Measurements from ENCODE around the gene ABRAXAS1.
"Not testable (repeated sequence)": the region's sequence is repeated elsewhere in the genome, so short reads cannot be mapped to it uniquely, and the experiment has no call there.

ABRAXAS1 gene

DNA sequence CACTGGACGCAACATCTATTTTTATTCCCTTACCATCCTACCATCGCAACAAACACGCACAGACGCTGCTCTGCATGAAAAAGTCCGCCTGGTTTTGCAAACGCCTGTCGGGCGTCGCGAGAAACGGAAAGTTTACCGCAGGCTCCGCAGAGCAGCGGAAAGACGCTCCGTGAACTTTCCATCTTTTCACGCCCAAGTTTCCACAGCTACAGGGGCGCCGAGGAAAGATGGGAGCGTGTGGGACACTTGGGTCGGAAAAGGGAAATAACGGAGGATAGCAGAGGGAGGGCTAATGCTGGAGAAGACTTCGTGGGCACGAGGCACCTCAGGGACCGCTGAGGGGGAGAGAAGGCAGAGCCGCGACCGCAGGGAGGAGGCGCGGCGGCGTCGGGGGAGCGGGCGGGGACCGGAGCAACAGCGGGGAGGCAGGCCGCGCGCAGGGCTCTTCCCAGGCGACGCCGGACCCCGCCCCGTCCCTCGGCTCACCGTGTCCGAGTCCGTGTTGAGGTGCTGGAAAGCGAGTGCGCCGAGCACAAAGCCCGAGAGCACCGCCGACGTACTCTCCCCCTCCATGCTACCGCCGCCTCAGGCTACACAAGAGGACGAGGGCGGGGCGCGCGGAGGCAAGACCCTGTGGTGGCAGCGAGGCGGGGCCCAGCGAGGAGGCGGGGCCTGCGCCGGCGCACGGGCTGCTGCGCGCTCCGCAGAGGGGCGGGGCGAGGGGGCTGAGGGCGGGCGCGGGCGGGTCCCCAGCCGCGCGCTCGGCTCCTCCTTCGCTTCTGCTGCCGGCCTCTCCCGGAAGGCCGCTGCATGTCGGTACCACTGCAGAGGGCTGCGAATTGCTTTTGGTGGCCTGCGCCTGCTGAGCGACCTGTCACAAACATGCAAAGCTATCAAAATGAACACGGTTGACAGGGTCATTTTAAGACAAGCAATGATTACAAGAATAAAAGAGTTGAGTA, at the start of gene ABRAXAS1:
ABRAXAS1 (minus strand) TSS at position 601 of the 962 bp plus-strand sequence; CDS start at position 573, 28 bp downstream.
- DNase-seq (ENCODE audit: low read depth): peak; percentile 50

DNA sequence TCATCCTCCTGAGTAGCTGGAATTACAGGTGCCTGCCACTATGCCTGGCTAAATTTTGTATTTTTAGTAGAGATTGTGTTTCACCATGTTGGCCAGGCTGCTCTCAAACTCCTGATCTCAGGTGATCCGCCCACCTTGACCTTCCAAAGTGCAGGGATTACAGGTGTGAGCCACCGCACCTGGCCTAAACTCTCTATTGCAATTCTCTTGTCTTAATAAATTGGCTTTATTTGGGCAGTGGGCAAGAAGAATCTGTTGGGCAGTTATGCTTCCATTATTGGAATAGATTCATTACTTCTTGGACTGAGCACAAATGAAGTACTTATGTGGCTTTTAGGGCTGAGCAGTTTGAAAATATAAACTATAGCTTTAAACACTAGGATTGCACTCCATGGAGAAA, 42.8 kb upstream of the ABRAXAS1 start:
- DNase-seq (ENCODE audit: low read depth): no peak

DNA sequence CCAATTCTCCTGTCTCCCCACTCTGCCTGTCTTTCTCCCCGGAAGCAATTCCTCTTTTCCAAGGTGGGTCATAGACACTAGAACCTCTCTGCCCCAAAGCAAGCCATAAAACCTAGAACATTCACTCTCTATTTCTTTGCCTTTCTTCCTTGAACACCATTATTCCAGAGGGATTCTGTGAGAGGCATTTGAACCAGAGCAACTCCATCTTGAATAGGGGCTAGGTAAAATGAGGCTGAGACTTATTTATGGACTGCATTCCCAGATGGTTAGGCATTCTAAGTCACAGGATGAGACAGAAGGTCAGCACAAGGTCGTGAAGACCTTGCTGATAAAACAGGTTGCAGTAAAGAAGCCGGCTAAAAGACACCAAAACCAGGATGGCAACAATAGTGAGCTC, 37.3 kb upstream of the ABRAXAS1 start:
- DNase-seq (ENCODE audit: low read depth): no peak

DNA sequence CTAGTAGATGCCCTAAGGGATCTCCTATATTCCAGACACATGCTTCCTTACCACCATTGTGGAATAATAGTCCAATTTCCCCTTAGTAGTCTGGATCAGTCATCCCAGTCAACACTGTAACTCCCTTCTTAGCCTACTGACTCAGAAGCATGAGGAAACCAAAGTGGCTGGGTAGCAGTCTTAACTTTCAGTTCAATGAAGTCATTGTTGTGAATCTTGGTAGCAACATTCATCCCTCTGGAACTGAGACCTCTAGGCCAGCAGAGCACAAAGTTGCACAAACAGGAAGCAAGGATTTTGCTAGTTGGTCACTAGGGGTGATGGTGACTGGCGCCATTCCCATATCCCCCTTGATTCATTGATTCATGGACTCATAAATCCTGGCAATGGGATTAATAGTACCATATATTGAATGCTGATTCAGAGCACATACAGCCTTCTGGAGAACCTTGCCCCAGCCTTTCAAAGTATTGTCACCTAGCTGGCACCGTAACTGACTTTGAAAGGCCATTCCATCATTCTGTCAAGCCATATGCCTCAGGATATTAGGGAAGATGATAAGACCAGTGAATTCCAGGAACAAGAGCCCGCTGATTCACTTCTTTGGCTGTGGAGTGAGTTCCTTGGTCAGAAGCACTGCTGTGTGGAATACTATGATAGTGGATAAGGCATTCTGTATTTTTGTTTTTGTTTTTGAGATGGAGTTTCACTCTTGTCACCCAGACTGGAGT, 31.3 kb upstream of the ABRAXAS1 start:
- peak; percentile 28 for DNase-seq (ENCODE audit: low read depth)

DNA sequence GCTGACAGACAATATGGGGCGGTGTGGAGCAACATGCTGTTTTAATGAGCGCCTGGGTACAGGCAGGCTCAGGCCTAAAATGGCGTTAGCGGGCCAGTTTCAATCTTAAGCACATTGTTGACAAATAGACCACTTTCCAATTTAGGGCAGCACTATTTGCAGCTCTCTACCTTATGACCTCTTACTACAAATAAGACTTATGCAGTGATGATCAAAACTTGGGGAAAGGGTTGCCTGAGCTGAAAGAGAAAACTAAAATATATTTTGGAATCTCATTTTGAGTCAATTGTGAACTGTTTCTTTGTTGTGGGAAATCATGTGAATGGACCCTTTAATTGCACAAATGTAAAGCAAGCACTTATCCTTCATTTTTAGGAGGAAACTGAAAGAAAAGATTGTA, 25.5 kb upstream of the ABRAXAS1 start:
- DNase-seq (ENCODE audit: low read depth): no peak

DNA sequence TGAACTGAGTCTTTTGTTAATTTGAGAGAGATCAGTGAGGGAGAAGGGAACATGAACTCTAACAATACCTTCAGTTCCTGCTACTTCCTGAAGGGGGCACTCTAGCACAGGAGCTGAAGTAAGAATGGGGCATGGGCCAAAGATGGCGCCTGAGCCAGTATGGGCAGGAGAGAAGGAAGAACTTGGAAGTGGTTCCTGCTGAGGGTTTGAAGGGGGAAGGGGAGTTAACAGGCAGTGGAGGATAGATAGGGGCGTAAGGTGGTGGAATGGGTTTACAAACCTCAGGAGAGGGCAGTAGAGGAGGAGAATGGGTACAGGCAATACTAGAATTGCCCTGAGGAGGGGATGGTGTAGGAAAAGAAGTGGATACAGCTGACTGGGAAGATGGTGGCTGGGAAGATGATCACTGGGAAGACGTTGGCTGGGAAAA, 24.3 kb upstream of the ABRAXAS1 start:
- not testable (repeated sequence) for DNase-seq (ENCODE audit: low read depth)

DNA sequence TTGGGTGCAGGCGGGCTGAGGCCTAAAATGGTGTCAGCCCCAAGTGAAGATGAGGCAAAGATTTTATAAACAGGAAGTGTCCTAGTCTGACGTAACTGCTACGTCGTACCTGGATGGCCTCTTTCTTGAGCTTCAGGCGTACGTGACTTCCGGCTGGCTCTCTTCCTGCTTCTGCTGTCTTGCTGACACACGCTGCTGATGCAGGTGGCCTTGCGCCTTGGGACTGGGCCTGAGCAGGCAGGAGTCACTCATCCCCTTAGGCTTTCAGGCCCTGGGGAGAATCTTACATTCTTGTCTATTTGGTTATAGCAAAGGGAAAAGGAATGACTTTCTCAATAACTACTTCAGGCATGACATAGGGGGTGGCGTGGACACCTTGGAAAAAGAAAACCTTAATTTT, 20.1 kb upstream of the ABRAXAS1 start:
- no peak for DNase-seq (ENCODE audit: low read depth)

DNA sequence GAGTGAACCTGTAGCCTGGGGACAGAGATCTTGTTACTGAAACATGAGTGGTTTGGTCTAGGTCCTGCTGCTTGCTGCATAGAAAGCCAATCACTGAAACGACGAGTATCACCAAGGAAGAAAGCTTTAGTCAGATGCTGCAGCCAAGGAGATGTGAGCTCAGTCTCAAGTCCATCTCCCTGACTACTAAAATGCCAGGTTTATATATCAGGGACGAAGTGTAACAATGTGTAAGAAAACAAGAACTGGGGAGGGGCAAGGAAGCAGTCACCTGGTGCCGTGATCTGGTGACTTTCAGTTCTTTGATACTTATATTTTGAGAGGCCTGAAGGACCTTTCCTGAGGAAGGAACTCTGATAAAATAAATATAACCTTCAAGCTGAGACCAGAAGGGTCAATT, 19.6 kb upstream of the ABRAXAS1 start:
- no peak for DNase-seq (ENCODE audit: low read depth)

DNA sequence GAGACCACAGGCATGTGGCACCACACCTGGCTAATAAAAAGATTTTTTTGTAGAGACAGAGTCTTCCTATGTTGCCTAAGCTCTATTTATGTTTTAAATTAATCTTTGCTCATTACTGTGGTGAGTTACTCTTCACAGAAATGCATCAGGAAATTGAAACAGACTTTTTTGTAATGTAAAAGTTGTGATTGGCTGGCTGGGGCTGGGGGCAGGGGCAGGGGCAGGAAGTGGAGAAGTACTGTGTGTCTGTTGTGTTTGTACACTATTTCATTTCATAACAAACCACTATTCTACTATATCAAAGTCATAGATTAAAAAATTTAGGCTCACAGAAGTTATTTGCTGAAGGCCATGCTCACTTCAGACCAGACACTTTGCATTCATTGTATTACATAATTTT, 19.1 kb upstream of the ABRAXAS1 start:
- no peak for DNase-seq (ENCODE audit: low read depth)

DNA sequence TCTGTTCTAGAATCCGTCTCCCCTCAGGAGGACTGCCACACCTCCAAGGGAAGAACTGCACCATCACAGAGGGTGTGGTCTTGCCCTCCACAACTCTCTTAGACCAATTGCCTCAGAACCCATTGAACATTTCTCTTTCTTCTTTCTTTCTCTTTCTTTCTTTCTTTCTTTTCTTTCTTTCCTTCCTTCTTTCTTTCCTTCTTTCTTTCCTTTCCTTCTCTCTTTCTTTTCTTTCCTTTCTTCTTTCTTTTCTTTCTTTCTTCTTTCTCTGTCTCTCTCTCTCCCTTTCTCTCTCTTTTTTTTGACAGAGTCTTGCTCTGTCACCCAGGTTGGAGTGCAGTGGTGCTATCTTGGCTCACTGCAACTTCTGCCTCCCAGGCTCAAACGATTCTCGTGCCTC, 16.8 kb upstream of the ABRAXAS1 start:
- not testable (repeated sequence) for DNase-seq (ENCODE audit: low read depth)

DNA sequence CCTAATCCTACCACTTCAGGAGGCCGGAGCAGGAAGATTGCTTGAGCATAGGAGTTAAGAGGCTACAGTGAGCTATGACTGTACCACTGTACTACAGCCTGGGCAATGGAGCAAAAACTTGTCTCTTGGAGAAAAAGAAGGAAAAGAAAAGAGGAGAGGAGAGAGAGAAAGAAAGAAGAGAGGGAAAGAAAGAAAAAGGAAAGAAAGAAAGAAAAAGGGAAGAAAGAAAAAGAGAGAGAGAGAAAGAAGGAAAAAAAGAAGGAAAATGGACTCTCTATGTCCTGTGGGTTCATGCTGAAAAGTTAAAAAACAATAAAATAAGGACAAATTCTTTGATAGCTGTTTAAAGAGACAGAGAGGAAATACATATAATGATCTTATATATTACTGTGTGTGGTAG, 13.3 kb upstream of the ABRAXAS1 start:
- DNase-seq (ENCODE audit: low read depth): no peak

DNA sequence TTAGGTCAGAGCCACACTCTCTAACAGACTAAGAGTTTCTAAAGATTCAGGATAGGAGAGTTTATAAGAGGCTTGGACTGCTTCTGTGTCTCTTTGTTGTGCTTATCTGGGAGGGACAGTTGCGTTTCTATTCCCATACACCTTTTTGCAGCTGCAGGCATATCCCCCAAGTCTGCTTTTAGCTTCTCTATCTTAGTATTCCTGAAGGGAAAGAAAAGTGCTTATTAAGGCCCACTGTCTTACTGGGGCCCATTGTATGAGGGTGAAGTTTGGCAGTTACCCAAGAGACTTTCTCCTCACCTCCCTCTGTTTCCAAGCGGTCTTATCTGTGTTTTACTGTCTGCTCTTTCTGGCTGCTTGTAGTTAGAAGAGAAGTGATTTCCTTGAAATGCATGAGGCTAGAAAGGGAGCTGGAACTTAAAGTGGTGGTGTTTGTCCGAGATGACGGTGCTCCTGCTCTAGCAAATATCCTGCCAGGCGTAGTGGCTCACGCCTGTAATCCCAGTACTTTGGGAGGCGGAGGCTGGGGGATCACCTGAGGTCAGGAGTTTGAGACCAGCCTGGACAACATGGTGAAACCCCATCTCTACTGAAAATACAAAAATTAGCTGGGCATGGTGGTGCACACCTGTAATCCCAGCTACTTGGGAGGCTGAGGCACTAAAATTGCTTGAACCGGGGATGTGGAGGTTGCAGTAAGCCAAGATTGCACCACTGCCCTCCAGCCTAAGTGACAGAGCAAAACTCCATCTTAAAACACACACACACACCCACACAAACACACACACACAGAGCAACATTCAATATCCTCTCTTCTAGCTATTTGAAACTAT, 11.4 kb upstream of the ABRAXAS1 start:
- not testable (repeated sequence) for DNase-seq (ENCODE audit: low read depth)

DNA sequence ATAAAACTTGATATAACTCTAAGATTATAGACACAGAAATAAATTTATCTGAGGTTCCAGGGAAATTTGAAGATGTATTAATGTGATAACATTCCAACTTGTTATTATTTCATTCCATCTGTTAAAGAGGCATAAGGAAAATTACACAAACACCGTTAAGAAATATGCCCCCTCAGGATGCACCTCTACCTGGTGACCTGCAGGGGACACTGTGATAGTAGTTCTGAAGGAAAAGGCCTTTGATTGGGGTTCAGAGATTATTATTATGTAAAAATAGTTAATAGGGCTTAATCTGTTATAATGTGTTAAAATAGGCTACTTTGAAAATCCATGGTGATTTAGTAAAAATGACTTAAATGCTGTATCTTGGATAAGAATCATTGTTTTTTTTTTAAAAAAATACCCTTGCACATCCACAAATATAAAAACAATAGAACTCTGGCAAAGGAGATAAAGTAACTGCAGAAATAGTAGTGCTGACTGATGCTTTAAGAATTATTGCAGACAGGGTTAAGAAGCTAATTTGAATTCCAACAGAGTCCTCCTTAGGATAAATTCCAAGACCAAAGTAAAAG, 6.1 kb upstream of the ABRAXAS1 start:
- DNase-seq (ENCODE audit: low read depth): no peak

DNA sequence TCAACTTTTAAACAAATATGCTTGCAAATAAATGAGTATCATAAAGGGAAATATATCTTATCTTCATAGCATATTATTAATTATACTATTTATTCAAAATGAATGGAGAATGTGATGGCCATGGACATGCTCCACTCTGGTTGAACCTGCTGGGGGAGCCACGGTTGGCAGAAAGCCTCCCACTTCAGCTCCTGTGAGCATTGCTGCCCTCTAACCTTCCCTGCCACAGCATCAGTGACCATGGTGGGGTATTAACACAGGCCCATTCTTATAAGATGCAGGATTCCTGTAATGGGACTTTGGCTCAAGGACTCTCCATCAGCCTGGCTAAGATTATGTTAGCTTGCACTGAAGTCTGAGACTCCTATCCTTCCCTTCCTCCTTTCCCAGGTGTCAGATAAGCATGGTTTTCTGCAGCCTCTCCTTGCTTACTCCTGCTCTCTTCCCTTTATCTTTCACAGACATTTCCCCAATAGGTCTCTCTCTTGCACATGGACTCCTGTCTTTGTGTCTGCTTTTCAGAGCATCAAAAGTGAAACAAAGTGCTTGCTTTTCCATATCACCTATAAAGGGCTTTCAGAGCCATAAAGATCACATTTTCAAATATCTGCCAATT, 4.9 kb upstream of the ABRAXAS1 start:
- no peak for DNase-seq (ENCODE audit: low read depth)

DNA sequence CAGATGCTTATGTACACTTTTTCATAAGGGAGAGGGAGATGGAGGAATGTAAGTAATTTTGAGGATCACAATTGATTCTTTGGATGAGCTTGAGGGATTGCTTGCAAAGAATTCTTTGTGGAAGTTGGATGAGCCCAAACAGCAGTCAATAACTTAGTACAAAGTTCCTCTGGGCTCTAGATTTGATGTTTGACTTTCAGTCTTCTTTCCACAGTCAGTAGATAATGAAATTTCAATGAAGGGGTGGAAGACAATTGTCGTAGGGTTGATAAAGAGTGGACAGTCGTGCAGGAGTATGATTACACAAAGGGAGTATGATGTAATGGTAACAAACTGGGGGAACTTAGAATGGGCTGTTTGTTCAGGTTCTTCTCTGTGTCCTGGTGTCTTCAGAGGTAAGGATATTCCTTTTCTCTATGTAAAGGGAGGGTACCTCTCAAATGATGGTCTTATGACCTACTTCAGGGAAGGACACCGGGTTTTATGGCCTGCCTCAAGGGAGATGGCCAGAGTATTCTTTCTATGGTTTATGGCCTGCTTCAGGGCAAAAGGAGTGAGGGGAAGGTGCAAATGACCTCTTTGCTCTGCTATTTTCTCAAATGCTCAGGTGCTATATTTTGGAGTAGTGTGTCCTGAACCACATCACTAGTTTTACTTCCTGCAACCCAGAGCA, 1.7 kb upstream of the ABRAXAS1 start:
- DNase-seq (ENCODE audit: low read depth): no peak

DNA sequence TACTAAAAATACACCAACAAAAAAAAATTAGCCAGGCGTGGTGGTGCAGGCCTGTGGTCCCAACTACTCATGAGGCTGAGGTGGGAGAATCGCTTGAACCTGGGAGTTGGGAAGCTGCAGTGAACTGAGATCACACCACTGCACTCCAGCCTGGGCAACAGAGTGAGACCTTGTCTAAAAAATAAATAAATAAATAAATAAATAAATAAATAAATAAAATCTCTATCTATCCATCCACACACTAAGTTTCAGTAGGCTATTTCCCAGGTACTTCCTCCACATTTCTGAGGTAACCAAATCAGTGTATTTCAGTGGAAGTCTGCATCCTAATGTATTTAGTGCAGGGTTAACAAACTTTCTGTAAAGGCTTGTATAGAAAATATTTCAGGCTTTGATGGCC, 10.9 kb downstream of the ABRAXAS1 start:
- no peak for DNase-seq (ENCODE audit: low read depth)

DNA sequence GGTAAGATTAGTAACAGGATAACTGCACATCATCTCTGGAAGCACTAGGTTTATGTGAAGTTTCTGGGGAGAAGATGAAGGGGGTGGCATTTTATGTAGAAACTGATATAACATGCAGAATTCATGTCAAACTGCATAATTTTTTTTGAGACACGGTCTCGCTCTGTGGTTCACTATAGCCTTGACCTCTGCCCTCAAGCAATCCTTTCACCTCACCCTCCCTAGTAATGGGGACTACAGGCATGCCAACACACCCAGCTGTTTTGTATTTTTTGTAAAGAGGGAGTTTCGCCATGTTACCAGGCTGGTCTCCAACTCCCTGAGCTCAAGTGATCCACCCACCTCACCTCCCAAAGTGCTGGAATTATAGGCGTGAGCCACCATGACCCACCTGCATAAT, 11.5 kb downstream of the ABRAXAS1 start:
- DNase-seq (ENCODE audit: low read depth): no peak

DNA sequence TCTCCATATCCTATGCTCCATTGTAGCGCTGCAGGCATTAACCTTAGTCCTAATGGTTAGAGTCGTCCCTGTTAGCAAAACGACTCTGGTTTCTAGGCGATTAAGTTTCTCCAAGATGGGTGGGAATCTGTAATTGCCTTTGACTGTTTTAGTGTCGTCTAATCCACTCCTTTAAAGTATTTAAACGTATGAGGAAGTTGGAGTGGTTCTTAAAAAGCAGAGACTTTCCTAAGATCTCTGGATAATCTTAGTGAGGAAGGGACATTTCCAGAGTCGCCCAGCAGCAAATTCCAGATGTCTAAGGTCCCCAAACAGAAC, 28.8 kb downstream of the ABRAXAS1 start:
- no peak for DNase-seq (ENCODE audit: low read depth)

DNA sequence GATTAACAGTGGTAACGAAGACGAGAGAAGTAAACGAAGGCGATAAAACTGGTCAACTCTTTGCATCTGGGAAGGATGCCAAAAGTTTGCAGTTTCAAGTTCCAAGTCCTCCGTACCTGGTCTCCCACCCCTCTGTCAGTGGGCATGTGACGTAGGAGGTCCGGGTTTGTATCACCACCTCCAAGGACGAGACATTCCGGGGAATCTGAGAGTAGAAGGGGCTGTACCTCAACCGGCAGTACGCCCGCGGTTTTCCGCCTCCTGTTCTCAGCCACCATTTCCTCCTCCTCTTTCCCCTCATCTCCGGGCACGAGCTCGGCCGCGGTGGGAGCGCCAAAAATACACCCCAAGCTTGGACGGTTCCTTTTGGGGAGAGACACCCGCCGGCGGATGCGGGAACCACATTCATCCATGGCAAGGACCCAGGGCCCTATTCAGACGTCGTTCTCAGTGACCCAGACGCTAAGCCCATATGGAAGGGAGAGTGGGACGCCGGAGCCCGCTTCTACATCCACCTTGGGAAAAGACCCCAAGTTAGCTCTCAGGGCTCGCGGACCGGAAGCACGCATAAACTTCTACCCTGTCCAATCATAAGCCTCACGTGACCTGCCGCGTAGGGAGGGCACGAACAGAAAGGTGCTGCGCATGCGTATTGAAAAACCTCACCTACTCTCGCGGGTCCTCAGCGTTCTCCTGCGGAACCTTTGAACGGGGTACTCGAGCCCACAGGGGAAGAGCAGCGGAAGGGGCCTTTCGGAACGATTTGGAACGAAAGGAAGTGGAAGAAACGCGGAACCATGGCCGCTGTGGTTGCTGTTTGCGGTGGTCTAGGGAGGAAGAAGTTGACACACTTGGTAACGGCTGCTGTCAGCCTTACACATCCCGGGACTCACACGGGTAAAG, 29.4 kb downstream of the ABRAXAS1 start, which contains the start of the genes HELQ and MRPS18C:
HELQ (minus strand) TSS at position 543 of the 903 bp plus-strand sequence; CDS start at position 413, 130 bp downstream.
MRPS18C (plus strand) TSS at position 778 of the 903 bp plus-strand sequence; CDS start at position 798, 20 bp downstream.
- peak; percentile 96 for DNase-seq (ENCODE audit: low read depth)

DNA sequence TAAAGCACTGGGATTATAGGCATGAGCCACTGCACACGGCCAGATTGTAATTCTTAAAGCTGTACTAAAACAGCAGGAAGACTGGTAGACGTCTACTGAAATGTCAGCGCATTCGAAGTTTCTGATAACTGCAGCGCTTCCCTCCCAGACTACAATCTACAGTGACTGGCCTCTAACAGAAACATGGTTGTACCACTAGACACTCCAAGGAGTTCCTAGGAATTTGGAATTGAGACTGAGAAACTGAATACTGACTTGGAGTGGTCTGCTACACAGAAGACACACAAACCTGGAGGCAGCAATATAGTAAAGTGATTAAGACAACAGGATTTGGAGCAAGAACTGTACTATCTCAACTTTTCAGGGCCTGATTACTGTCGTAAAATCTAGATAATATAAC, 30.2 kb downstream of the ABRAXAS1 start:
- no peak for DNase-seq (ENCODE audit: low read depth)

All from non-pigmented ciliary epithelial cell (primary cell).